HepG2 (cell line): ENCODE data around the gene C14orf132. TPM values are rescaled to one million over a fixed set of nuclear protein-coding genes. Genes with fewer than 3 reads are reported as not detected.

ENCODE experiments used
- ATAC-seq: fragments of 200-7000 bp; cut with Tn5 transposase; 3 replicates; pipeline ENCODE4 v1.9.1; 2020; ENCODE audit warnings: mild to moderate bottlenecking, moderate library complexity
- BruUV-seq: library from RNA; stranded (reverse); fragments of 400-500 nt; replicated peaks from 2 replicates; lab custom pipeline; 2021; lab: Mats Ljungman, UMichigan
- CTCF ChIA-PET: fragments of 300-600 bp; formaldehyde crosslinking; extraction: SDS; loops from one replicate; lab custom pipeline; 2021; ENCODE audit warnings: low total read pairs, inconsistent platforms, low intra/inter-chr PET ratio; lab: Yijun Ruan, JAX
- POLR2A ChIA-PET: fragments of 350-600 bp; sonication (Branson Sonifier 250); formaldehyde crosslinking; loops from one replicate; lab custom pipeline; 2020; ENCODE audit warnings: antibody characterized with exemption, inconsistent platforms; lab: Yijun Ruan, JAX
- DNase-seq: peaks from one replicate; pipeline ENCODE4 v3.0.0-alpha.2; 2015; ENCODE audit warnings: low spot score
- FAIRE-seq: peaks from 3 replicates; lab custom pipeline; 2011; peaks lifted over from hg19 to GRCh38; lab: Jason Lieb, UNC
- H2AFZ ChIP-seq: one replicate; pipeline ENCODE4 v1.6.1; 2011; ENCODE audit warnings: low read length, inconsistent platforms
- H3K27ac ChIP-seq: fragments of 300-600 bp; 3 replicates; pipeline ENCODE4 v1.8.0; 2011; ENCODE audit warnings: mixed run types, mild to moderate bottlenecking, mixed read lengths, low read length, inconsistent platforms; ENCODE audit not compliant: insufficient read depth; ENCODE audit errors: extremely low read length
- H3K27me3 ChIP-seq, 2 experiments: fragments of 200-600 bp in 1 of 2; 2 replicates in 1 of 2; 3 replicates in 1 of 2; pipeline versions ENCODE4 v1.6.0 to v1.8.0; 2011; ENCODE audit warnings: low read length in 2 of 2, mild to moderate bottlenecking in 2 of 2, moderate library complexity in 2 of 2, inconsistent platforms in 1 of 2; ENCODE audit not compliant: insufficient read depth in 2 of 2, control insufficient read depth in 1 of 2
- H3K36me3 ChIP-seq, 2 experiments: fragments of 200-600 bp in 1 of 2; replicated peaks in 1 of 2; 2 replicates in 1 of 2; 3 replicates in 1 of 2; pipeline versions ENCODE4 v1.5.1 to v1.8.0; 2011; ENCODE audit warnings: low read length in 2 of 2, inconsistent platforms in 1 of 2; ENCODE audit not compliant: insufficient read depth in 2 of 2, control insufficient read depth in 1 of 2
- H3K4me1 ChIP-seq: 2 replicates; pipeline ENCODE4 v1.5.1; 2012; ENCODE audit warnings: low read length, inconsistent platforms; ENCODE audit not compliant: insufficient read depth
- H3K4me2 ChIP-seq: 2 replicates; pipeline ENCODE4 v1.6.0; 2011; ENCODE audit warnings: low read depth, low read length, inconsistent platforms
- H3K4me3 ChIP-seq, 3 experiments: fragments of 200-600 bp in 1 of 3; sonication (generic), shearing (Covaris generic) in 1 of 3; replicated peaks in 1 of 3; 2 replicates each; pipeline ENCODE4 v1.5.1; 2011 to 2016; ENCODE audit warnings: low read length in 3 of 3, inconsistent platforms in 2 of 3, low read depth in 2 of 3, mild to moderate bottlenecking in 2 of 3, control low read depth in 1 of 3, mixed read lengths in 1 of 3; ENCODE audit not compliant: insufficient read depth in 1 of 3
- H3K79me2 ChIP-seq: one replicate; pipeline ENCODE4 v1.6.1; 2011; ENCODE audit warnings: low read length, inconsistent platforms; ENCODE audit not compliant: insufficient read depth
- H3K9ac ChIP-seq: 2 replicates; pipeline ENCODE4 v1.6.0; 2011; ENCODE audit warnings: mild to moderate bottlenecking, low read depth, low read length, inconsistent platforms; ENCODE audit not compliant: insufficient read depth
- H3K9me3 ChIP-seq: 2 replicates; pipeline ENCODE4 v1.5.1; 2012; ENCODE audit warnings: mild to moderate bottlenecking, low read length
- H4K20me1 ChIP-seq: 2 replicates; pipeline ENCODE4 v1.6.0; 2011; ENCODE audit warnings: inconsistent platforms, mild to moderate bottlenecking, low read length, moderate library complexity; ENCODE audit not compliant: insufficient read depth
- CREB1 ChIP-seq, 2 experiments: fragments of 450-650 bp in 1 of 2; IDR thresholded peaks; 2 replicates each; pipeline ENCODE4 v1.6.1; 2016 to 2017; ENCODE audit warnings: control low read depth in 1 of 2, mild to moderate bottlenecking in 1 of 2, missing compliant biosample characterization in 1 of 2, missing genetic modification characterization in 1 of 2
- FOSL2 ChIP-seq: sonication (generic); formaldehyde crosslinking; IDR thresholded peaks from 2 replicates; pipeline ENCODE4 v1.4.0; 2020; ENCODE audit warnings: missing genetic modification reagents
- SAP130 ChIP-seq: IDR thresholded peaks from 2 replicates; pipeline ENCODE4 v1.6.1; 2016; ENCODE audit warnings: low read depth
- SMARCE1 ChIP-seq: fragments of 450-650 bp; IDR thresholded peaks from 2 replicates; pipeline ENCODE4 v1.6.1; 2017; ENCODE audit warnings: borderline replicate concordance
- ZNF770 ChIP-seq: sonication (generic); formaldehyde crosslinking; IDR thresholded peaks from 2 replicates; pipeline ENCODE4 v1.5.0; 2020; ENCODE audit warnings: mild to moderate bottlenecking, missing genetic modification reagents
- WGBS: methylation state at CpG from one replicate; pipeline ENCODE4 v1.1.6; 2017; ENCODE audit warnings: low lambda C conversion rate; 5-methylcytosine and 5-hydroxymethylcytosine counted together
- in situ Hi-C: cut with HindIII; loops from 2 replicates; pipeline ENCODE4 v1.10.0; 2017; ENCODE audit warnings: low pct_unique_long_range_greater_than_20kb; ENCODE audit not compliant: extremely low pct_ligation_motif_present
- intact Hi-C: fragments of 100-400 bp; cut with micrococcal nuclease; formaldehyde crosslinking; loops from one replicate; pipeline ENCODE4 v1.10.0; 2022; ENCODE audit not compliant: unreplicated experiment
- polyA plus RNA-seq, 8 experiments: library from polyadenylated mRNA; depleted of rRNA in 3 of 8; stranded (reverse) in 7 of 8; unstranded in 1 of 8; fragments of >200 nt; fragmentation: Illumina TruSeq in 4 of 8; extraction: Trizol in 4 of 8; gene quantifications; 2 replicates each; pipeline versions ENCODE4 v1.2.1 to v1.2.3, GENCODE V29; 2011 to 2016; ENCODE audit warnings: low read depth in 4 of 8, missing spikeins in 1 of 8, mixed read lengths in 1 of 8; ENCODE audit not compliant: insufficient read depth in 1 of 8
- total RNA-seq, 5 experiments: library from RNA; depleted of rRNA; stranded (reverse); fragments of >200 nt; fragmentation: Illumina TruSeq; extraction: Trizol; gene quantifications; 2 replicates each; pipeline ENCODE4 v1.2.3, GENCODE V29; 2016; ENCODE audit warnings: low read depth in 1 of 5
- TF ChIP-seq, protein P1 (sequence below): fragments of 450-650 bp; IDR thresholded peaks from 2 replicates; pipeline ENCODE4 v1.6.1; 2016

Gene C14orf132
- total and polyA plus RNA-seq, 2 of the 13 experiments (the other 11 are each of a cell fraction or from before 2014, with no cell fraction given) = 0.13 to 0.15 TPM

DNA sequence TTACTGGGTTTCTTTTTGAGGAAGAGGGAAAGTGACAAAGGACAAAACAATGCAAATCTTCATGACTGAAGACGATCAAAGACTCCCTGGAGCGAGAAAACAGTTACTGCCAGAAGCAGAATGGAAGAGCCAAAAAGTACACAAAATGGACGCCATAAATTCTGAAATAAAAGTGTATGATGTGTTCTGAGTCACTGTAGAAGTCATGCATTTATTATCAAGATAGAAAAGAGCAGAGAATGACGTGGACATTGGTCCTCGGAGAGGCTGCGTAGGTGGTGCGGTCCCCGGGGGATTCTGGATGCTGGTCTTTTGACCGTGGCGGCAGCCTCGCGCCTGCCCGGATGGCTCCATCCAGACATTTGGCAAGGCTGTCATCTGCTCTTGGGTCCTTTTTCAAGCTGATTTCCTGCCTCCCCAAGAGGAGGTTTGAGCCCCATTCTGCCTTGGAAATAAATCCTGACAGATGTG, 52.8 kb downstream of the C14orf132 start:
- H3K36me3 ChIP-seq = no peaks in the 10 kb centered on the region
- FAIRE-seq (no peak), ATAC-seq (no peak), DNase-seq (no peak)
- 70% methylated on average over 13 of the region's 13 CpGs for WGBS
- H3K4me2 ChIP-seq = no peak overlapping the region
- no peak overlapping the region for H3K9ac ChIP-seq
- no TSS peak for BruUV-seq
- H4K20me1 ChIP-seq = no peaks in the 10 kb centered on the region
- H3K27me3 ChIP-seq = peaks cover 0 to 10% of the 10 kb centered on the region in 2 experiments; a peak in 2 of 5 replicates
- intact Hi-C loops = no loop called here
- ChIA-PET POLR2A (no interaction called here), CTCF (no interaction called here)
- H3K9me3 ChIP-seq = no peaks in the 10 kb centered on the region
- TF ChIP-seq CREB1 (IDR thresholded peaks at IDR 0.05) = 0 out of 2 replicates have a peak, but pooled peaks have one; percentile 25
- no peak for TF ChIP-seq CREB1 (CRISPR knock-in tag; IDR thresholded peaks at IDR 0.05)
- no peak for TF ChIP-seq ZNF770
- no peak overlapping the region for H3K4me3 ChIP-seq
- no peaks in the 10 kb centered on the region for H3K79me2 ChIP-seq
- H3K27ac ChIP-seq = no peak overlapping the region
- in situ Hi-C loops = no loop called here
- no peak overlapping the region for H2AFZ ChIP-seq
- peaks cover 22% of the 10 kb centered on the region for H3K4me1 ChIP-seq

DNA sequence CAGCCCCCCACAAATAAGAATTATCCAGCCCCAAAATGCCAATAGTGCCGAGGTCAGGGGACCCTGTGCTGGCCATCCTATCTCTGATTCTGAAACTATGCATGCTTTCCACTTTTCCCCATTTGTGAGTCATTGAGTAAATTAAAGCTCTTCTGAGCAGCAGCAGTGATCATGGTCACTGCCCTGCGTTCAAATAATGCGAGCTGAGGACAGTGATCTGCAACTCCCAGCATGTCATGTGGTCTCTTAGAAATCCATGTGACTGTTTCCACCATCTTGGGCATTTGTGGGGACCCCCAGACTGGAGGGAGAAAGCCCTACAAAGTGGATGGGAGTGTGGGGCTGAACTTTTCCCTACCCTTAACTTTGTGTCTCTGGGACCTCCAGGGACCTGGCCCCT, 53.8 kb downstream of the C14orf132 start:
- FAIRE-seq (no peak), ATAC-seq (no peak), DNase-seq (no peak)
- Histone ChIP-seq H4K20me1 (no peaks in the 10 kb centered on the region), H3K36me3 (no peaks in the 10 kb centered on the region), H3K9ac (no peak overlapping the region), H3K4me2 (no peak overlapping the region), H3K27ac (no peak overlapping the region), H3K79me2 (no peaks in the 10 kb centered on the region), H3K9me3 (no peaks in the 10 kb centered on the region), H2AFZ (no peak overlapping the region), H3K4me1 (peaks cover 31% of the 10 kb centered on the region), H3K27me3 (peaks cover 0 to 6% of the 10 kb centered on the region in 2 experiments; a peak in 2 of 5 replicates), H3K4me3 (no peak overlapping the region)
- WGBS = 0% methylated on average over 3 of the region's 3 CpGs
- intact Hi-C loops = no loop called here
- ChIA-PET POLR2A (no interaction called here), CTCF (no interaction called here)
- in situ Hi-C loops = no loop called here
- no TSS peak for BruUV-seq
- TF ChIP-seq SMARCE1 = no peak
- TF ChIP-seq SAP130 (CRISPR knock-in tag) = no peak
- TF ChIP-seq FOSL2 (CRISPR knock-in tag) = peak; percentile 56; the same call in 1 of the 2 replicates
- TF ChIP-seq, protein P1, sequence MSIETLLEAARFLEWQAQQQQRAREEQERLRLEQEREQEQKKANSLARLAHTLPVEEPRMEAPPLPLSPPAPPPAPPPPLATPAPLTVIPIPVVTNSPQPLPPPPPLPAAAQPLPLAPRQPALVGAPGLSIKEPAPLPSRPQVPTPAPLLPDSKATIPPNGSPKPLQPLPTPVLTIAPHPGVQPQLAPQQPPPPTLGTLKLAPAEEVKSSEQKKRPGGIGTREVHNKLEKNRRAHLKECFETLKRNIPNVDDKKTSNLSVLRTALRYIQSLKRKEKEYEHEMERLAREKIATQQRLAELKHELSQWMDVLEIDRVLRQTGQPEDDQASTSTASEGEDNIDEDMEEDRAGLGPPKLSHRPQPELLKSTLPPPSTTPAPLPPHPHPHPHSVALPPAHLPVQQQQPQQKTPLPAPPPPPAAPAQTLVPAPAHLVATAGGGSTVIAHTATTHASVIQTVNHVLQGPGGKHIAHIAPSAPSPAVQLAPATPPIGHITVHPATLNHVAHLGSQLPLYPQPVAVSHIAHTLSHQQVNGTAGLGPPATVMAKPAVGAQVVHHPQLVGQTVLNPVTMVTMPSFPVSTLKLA = peak; percentile 72
